ENCODE measurements around the gene ATOSB.

Gene ATOSB

GRCh38 chr9:35079426-35080341 is 36.0 kb downstream of the ATOSB start, which contains the start of gene FANCG:
Gene FANCG (minus strand): TSS chr9:35079942. CDS start chr9:35079524, 418 bp downstream.
- peak; percentile 91 to 96 (median 94) for DNase-seq

- no peak for DNase-seq
Observed at GRCh38 chr9:35079041-35079425, 36.6 kb downstream of the ATOSB start.

- no peak for DNase-seq
Observed at GRCh38 chr9:35078066-35078465, 37.6 kb downstream of the ATOSB start.

- DNase-seq: no peak
Observed at GRCh38 chr9:35076848-35077247, 38.8 kb downstream of the ATOSB start.

GRCh38 chr9:35075358-35075757 is 40.3 kb downstream of the ATOSB start:
- no peak for DNase-seq

GRCh38 chr9:35074791-35075190 is 40.9 kb downstream of the ATOSB start:
- no peak for DNase-seq

- no peak for DNase-seq
Observed at GRCh38 chr9:35074141-35074540, 41.5 kb downstream of the ATOSB start.

GRCh38 chr9:35073279-35073612 is 42.4 kb downstream of the ATOSB start:
- DNase-seq: no peak

GRCh38 chr9:35072461-35073278 is 43.0 kb downstream of the ATOSB start, which contains the start of gene VCP:
Gene VCP (minus strand): TSS chr9:35072625. CDS start chr9:35072353, 272 bp downstream.
- DNase-seq: peak; percentile 98 to 99 (median 99)

GRCh38 chr9:35071814-35072460 is 43.7 kb downstream of the ATOSB start:
- peak; percentile 85 to 95 (median 90) for DNase-seq

GRCh38 chr9:35070823-35071813 is 44.5 kb downstream of the ATOSB start:
- DNase-seq: peak in 1 of 4 experiments; percentile 18

GRCh38 chr9:35069020-35069419 is 46.6 kb downstream of the ATOSB start:
- no peak for DNase-seq

GRCh38 chr9:35067056-35067455 is 48.6 kb downstream of the ATOSB start:
- DNase-seq: no peak

- DNase-seq: no peak
Observed at GRCh38 chr9:35060548-35061207, 55.0 kb downstream of the ATOSB start.

GRCh38 chr9:35059438-35059837 is 56.2 kb downstream of the ATOSB start:
- DNase-seq: no peak

GRCh38 chr9:35057271-35057620 is 58.4 kb downstream of the ATOSB start:
- no peak for DNase-seq

- no peak for DNase-seq
Observed at GRCh38 chr9:35056571-35057270, 58.9 kb downstream of the ATOSB start.

- no peak for DNase-seq
Observed at GRCh38 chr9:35054871-35055644, 60.6 kb downstream of the ATOSB start.

GRCh38 chr9:35054185-35054835 is 61.4 kb downstream of the ATOSB start:
- no peak for DNase-seq
